Left colon (tissue), 2 donors: Measurements from ENCODE around the gene SPAG17. TPM values are rescaled to one million over a fixed set of nuclear protein-coding genes. Genes with fewer than 3 reads are reported as not detected.

ENCODE experiments used
- ATAC-seq: fragments of 200-7000 bp; cut with Tn5 transposase; one replicate; pipeline ENCODE4 v1.9.1; 2020; ENCODE audit warnings: mild to moderate bottlenecking, moderate library complexity
- DNase-seq, 2 donors: peaks; one replicate each; pipeline ENCODE4 v3.0.0-alpha.2; 2020
- intact Hi-C, 2 donors: fragments of 100-400 bp; cut with DNase I in 1 of 2; cut with micrococcal nuclease in 1 of 2; formaldehyde crosslinking; loops; one replicate each; pipeline versions ENCODE4 v1.11.2 to v1.14.0; 2022; cut with DNase I, micrococcal nuclease
- total RNA-seq, 2 donors: library from RNA; stranded (reverse); fragmentation: NEBNext Ultra II Directional; extraction: Animal tissue kit (Norgen Biotek cat#: 25700); gene quantifications; one replicate each; pipeline ENCODE4 v1.2.1, GENCODE V29; 2021
- donor health status: DM: no; HTN: no; CAD: no.
- donor health status: DM: yes; HTN: yes; CAD: no.

SPAG17 gene
- total RNA-seq, 2 donors from 2014 or later: not detected

GRCh38 chr1:118021668-118022067, 163.4 kb downstream of the SPAG17 start:
- DNase-seq (no peak), ATAC-seq (no peak)
- intact Hi-C loops: no loop called here

GRCh38 chr1:118018060-118018459, 167.0 kb downstream of the SPAG17 start:
- ATAC-seq: no peak
- intact Hi-C loops: no loop called here
- DNase-seq: no peak

DNA sequence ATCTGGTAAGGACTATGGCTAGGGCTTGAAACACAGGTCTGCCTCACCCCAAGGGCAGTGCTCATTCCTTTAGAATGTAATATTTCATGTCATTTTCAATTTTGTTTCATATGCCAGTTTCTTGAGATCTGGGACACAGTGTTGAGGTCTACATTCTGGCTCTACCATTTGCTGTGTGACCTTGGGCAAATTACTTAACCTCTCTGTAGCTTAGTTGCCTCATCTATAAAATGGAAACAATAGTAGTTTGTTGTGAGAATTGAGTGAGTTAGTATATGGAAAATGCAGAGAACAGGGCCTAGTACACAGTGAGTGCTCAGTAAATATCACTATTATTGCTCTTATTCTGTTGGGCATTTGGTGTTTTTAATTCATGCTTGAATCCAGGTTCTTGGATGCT, 171.1 kb downstream of the SPAG17 start:
- DNase-seq (no peak), ATAC-seq (no peak)
- intact Hi-C loops: no loop called here

DNA sequence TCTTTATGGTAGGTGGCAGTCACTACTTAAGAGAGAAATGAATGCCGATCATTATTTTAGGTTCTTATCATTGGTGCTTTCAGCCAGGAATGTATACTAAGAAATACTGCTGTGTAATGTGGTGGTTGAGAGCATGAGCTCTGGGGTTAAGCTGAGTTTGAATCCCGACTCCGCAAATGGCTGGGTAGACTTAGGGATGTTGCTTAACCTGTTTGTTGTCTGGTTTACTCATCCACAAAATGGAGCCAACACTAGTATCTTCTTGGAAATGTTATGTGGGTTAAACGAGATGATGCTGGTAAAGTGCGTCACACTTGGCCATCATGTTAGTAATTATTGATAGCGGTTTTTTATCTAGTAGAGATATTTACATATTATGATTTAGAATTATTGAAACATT, 171.7 kb downstream of the SPAG17 start:
- intact Hi-C loops: no loop called here
- ATAC-seq: no peak
- no peak for DNase-seq

GRCh38 chr1:118012515-118013124, 172.4 kb downstream of the SPAG17 start:
- ATAC-seq: no peak
- intact Hi-C loops: no loop called here
- DNase-seq: no peak

DNA sequence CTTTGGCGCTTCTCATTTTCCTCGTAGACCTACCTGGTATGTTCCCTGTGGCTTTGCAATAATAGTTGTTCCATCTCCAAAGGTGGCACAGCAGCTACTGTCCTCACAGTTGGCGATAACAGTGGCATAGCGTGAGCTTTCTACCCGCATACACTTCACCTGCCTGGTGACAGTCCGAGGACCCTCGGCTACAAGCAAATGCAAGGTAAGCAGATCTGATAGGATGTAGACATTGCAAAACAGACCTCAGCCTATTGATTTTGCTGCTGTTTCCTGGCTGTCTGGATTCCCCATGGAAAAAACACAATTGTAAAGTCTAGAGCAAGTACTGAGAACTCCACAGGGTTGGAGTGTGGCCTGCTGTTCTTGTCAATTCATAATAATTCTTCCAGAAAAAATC, 177.0 kb downstream of the SPAG17 start:
- intact Hi-C loops: no loop called here
- DNase-seq (no peak), ATAC-seq (no peak)

DNA sequence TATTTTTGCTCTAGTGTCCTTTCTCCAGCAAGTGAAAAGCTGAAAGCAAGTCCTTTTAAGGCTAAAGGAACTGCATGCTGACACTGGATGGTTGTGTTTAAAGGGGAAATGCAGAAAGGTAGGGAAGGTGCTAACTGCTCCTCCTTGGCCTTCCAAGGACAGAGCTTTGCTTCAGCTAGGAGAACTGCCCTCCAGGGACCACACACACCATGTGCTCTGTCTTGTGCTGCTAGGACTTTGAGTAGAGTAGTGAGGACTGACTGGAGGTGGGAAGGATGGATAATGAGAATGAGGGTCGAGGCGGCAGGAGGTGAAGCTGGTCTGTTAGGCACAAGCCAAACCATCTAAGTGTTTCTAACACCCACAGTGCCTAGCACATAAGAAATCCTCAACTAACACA, 177.6 kb downstream of the SPAG17 start:
- ATAC-seq: no peak
- intact Hi-C loops: no loop called here
- DNase-seq: no peak

- no peak for DNase-seq
- intact Hi-C loops: no loop called here
- ATAC-seq: no peak
Observed at GRCh38 chr1:118004312-118004711, 180.7 kb downstream of the SPAG17 start.

GRCh38 chr1:117985973-117986372, 199.1 kb downstream of the SPAG17 start:
- ATAC-seq: no peak

GRCh38 chr1:117985239-117985638, 199.8 kb downstream of the SPAG17 start:
- intact Hi-C loops: no loop called here
- ATAC-seq: no peak
- no peak for DNase-seq

More at GRCh38 chr1:117985973-117986372, 199.1 kb downstream of the SPAG17 start:
- intact Hi-C loops: no loop called here
- no peak for DNase-seq

DNA sequence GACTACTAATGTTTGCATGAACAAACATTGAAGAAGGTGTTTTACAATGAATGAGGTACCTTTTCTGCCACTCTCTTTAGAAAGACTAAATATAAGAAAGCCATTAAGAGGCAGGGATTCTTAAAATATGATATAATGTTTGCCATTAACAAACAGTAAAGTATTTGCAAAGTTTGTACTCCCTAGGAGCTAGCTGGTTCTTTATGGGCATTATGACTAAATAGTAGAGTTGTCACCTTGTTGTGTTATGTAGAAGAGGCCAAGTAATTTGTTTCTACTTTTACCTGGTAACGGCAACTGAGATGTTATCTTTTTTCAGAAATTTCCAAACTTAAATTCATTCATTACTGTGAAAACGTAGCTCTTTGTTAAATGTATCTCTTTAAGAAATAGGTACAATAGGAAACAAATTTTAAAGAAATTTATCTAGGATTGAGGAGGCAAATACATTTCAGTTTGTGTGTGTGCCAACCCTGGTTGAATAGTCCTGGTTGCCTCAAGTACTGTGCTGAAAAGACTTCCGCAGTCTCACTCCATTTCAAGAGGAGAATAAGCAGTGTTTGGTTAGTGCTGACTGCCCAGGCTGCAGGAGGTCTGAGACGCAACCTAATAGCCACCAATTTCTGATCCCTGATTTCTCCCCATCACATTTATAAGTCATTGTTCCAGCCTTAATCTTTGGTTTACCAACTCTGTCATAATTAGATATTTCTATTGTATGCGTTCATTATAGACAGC, 203.4 kb downstream of the SPAG17 start:
- DNase-seq (no peak), ATAC-seq (no peak)
- intact Hi-C loops: no loop called here

GRCh38 chr1:117976381-117976780, 208.6 kb downstream of the SPAG17 start:
- no peak for ATAC-seq
- DNase-seq: no peak
- intact Hi-C loops: no loop called here

DNA sequence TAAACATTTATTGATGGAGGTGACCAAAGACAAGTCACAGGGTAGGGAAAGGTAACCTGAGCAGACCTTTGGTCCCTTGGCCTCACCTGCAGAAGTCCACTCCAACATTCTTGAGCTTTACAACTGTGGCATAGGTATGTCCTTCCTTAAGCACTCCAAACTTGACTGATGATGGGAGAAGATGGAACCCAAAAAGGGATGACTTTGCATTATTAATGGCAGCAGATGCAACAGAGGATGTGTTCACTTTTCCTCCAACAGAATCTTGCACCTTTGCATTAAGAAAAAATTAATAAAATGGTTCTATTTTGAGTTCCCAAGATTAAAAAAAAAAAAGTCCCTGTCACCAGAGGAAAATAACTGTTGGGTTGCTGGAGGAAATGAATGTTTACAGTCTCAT, 213.3 kb downstream of the SPAG17 start:
- ATAC-seq (no peak), DNase-seq (no peak)
- intact Hi-C loops: no loop called here

DNA sequence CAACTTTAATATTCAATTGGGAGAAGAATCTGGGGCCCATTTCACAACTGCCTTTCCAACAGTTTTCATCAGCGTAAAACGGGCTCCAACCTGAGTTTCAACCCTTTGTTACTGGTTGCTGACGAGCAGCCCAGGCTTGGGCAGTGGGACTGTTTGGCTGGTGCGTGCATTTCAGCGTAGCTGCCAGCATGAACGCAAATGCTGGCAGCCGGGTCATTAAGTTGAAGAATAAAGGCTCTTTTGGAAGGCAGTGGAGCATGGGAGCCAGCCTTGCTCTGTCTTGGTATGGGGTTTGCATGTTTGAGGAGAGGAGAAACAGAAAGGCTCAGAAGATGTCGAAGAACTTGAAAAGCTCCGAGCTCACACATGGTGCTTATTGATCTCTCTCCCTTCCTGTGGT, 214.8 kb downstream of the SPAG17 start:
- no peak for DNase-seq
- intact Hi-C loops: no loop called here
- no peak for ATAC-seq

DNA sequence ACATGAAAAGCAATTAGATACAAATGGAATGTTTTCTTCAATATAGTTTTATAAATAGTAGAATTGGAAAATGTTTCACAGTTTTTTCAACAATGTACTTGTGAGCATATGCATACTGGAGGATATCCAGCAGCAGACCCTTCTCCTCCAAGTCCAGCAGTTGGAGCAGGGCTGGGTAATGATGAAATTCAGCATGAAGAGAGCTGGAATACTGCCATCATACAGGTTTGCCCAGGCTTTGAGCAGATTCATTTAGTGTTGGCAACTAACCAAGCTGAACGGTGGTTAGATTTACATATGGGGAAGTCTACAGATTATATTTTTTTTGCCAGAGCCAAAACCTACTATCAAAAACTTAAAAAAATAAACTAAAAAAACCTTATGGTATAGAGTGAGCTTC, 217.1 kb downstream of the SPAG17 start:
- intact Hi-C loops: no loop called here
- ATAC-seq: no peak
- no peak for DNase-seq

GRCh38 chr1:117967477-117967876, 217.6 kb downstream of the SPAG17 start:
- intact Hi-C loops: no loop called here
- DNase-seq (no peak), ATAC-seq (no peak)

DNA sequence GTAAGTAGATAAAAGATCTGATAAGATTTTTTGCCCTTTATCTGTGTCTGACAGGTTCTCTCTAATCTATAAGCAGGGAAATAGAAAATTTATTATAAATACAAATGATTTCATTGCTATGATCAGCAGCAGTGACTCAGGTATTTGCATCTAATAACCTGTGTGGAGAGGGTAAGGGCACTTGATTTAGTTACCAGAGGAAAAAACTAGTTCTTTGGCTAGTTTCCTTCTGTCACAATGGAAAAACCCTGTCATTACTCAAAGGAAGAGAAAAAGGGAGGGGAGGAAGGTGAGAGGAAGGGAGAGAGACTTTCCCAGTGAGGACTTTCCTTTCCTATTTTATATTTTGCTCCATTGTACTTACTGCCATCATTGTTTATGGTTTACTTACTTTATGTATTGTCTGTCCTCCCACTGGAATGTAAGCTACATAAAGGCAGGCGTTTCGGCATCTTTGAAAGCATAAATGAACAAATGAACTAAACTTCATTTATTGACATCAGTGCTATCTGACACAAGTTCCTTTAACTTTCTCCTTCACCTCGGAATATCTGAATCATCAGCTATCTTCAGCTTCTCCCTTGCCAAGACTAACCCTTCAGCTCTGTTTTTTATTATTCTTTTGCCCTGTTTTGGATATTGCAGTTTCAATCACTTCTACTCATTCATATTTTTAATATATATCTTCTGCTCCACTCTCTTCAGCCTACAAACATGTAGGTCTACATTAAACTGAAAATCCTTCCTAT, 220.6 kb downstream of the SPAG17 start:
- ATAC-seq (no peak), DNase-seq (no peak)
- intact Hi-C loops: no loop called here

DNA sequence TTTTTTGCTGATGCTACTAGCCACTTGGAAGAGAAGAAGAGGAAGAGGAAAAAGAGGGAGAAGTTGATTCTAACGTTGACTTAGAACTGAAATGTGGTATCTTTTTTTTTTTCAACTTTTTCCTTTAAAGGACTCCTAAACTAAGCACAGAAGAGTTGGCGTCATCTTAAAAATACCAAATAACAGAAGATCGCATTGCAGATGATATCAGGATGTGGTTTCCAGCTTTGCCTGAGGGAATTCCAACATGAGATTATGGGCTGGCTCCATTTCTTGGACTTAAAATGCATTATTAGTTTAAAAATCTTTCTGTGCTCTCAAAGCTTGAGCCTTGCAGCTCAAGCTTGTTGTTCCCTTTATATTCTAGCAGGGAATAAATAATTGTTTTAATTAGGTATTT, 225.7 kb downstream of the SPAG17 start:
- intact Hi-C loops: no loop called here
- ATAC-seq: no peak
- DNase-seq: no peak

GRCh38 chr1:117952386-117952785, 232.6 kb downstream of the SPAG17 start:
- intact Hi-C loops: no loop called here
- no peak for DNase-seq
- no peak for ATAC-seq

- intact Hi-C loops: no loop called here
- ATAC-seq: no peak
Observed at GRCh38 chr1:117942293-117942692, 242.7 kb downstream of the SPAG17 start.

More at GRCh38 chr1:117942293-117942692, 242.7 kb downstream of the SPAG17 start:
- DNase-seq: no peak
